Vagina (tissue), 2 donors: ENCODE measurements around the gene GSTM3. TPM values are rescaled to one million over a fixed set of nuclear protein-coding genes. Genes with fewer than 3 reads are reported as not detected.

Experiments used
- DNase-seq, 2 donors: peaks; one replicate each; pipeline ENCODE4 v3.0.0-alpha.2; 2017; ENCODE audit errors: extremely low spot score in 2 of 2
- H3K27ac ChIP-seq: fragments of 200-600 bp; sonication (generic); one replicate; pipeline ENCODE4 v1.5.1; 2019
- H3K27me3 ChIP-seq: fragments of 200-600 bp; sonication (generic); one replicate; pipeline ENCODE4 v1.5.1; 2019
- H3K36me3 ChIP-seq, 2 donors: fragments of 200-600 bp; sonication (generic); one replicate each; pipeline ENCODE4 v1.5.1; 2017 to 2019
- H3K4me1 ChIP-seq: fragments of 200-600 bp; sonication (generic); one replicate; pipeline ENCODE4 v1.5.1; 2019
- H3K4me3 ChIP-seq, 2 donors: fragments of 200-600 bp; sonication (generic); 1 replicate in 1 of 2; 2 replicates in 1 of 2; pipeline ENCODE4 v1.5.1; 2016 to 2019
- H3K9me3 ChIP-seq: fragments of 200-600 bp; sonication (generic); one replicate; pipeline ENCODE4 v1.5.1; 2019
- CTCF ChIP-seq, 3 experiments: fragments of 450-650 bp in 2 of 3; fragments of 200-600 bp in 1 of 3; sonication (generic) in 1 of 3; IDR thresholded peaks; one replicate each; pipeline ENCODE4 v1.5.1; 2017 to 2019; ENCODE audit warnings: antibody characterized with exemption in 3 of 3, mild to moderate bottlenecking in 2 of 3, moderate library complexity in 2 of 3
- POLR2A ChIP-seq, 2 donors: fragments of 450-650 bp; IDR thresholded peaks; one replicate each; pipeline ENCODE4 v1.6.1; 2017; ENCODE audit warnings: antibody characterized with exemption in 2 of 2, mild to moderate bottlenecking in 2 of 2, moderate library complexity in 2 of 2
- POLR2AphosphoS5 ChIP-seq, 2 donors: sonication (generic); formaldehyde crosslinking; IDR thresholded peaks; one replicate each; pipeline ENCODE4 v1.9.0; 2017; ENCODE audit warnings: antibody characterized with exemption in 2 of 2, mild to moderate bottlenecking in 2 of 2, low read depth in 1 of 2; ENCODE audit not compliant: insufficient read depth in 1 of 2
- intact Hi-C: fragments of 100-400 bp; cut with DNase I; formaldehyde crosslinking; loops from one replicate; pipeline ENCODE4 v1.15.1; 2023
- total RNA-seq: library from RNA; depleted of rRNA; stranded (reverse); fragments of >200 nt; gene quantifications from one replicate; pipeline ENCODE4 v1.2.3, GENCODE V29; 2016

Gene GSTM3
- total RNA-seq, 1 donor from 2014 or later: 199 TPM

GRCh38 chr1:109765483-109765815 is 24.6 kb upstream of the GSTM3 start:
- H3K36me3 ChIP-seq: no peaks in the 10 kb centered on the region
- no peak overlapping the region for H3K4me3 ChIP-seq
- no peak for TF ChIP-seq CTCF (IDR thresholded peaks at IDR 0.05)
- TF ChIP-seq POLR2AphosphoS5 (IDR thresholded peaks at IDR 0.05; ENCODE audit: insufficient read depth in 1 of 2, low read depth in 1 of 2): no peak
- no peaks in the 10 kb centered on the region for H3K9me3 ChIP-seq
- H3K27me3 ChIP-seq: no peaks in the 10 kb centered on the region
- no peak overlapping the region for H3K27ac ChIP-seq
- peaks cover 11% of the 10 kb centered on the region for H3K4me1 ChIP-seq
- no peak for DNase-seq
- intact Hi-C loops: no loop called here

- no peak for DNase-seq
- peaks cover 11% of the 10 kb centered on the region for H3K4me1 ChIP-seq
- H3K4me3 ChIP-seq: no peak overlapping the region
- intact Hi-C loops: no loop called here
- no peaks in the 10 kb centered on the region for H3K36me3 ChIP-seq
- no peaks in the 10 kb centered on the region for H3K27me3 ChIP-seq
- H3K27ac ChIP-seq: no peak overlapping the region
- TF ChIP-seq CTCF (IDR thresholded peaks at IDR 0.05) (no peak), POLR2AphosphoS5 (IDR thresholded peaks at IDR 0.05; ENCODE audit: insufficient read depth in 1 of 2, low read depth in 1 of 2) (no peak), POLR2A (IDR thresholded peaks at IDR 0.05) (no peak)
- no peaks in the 10 kb centered on the region for H3K9me3 ChIP-seq
Observed at GRCh38 chr1:109764561-109765482, 24.0 kb upstream of the GSTM3 start.

DNA sequence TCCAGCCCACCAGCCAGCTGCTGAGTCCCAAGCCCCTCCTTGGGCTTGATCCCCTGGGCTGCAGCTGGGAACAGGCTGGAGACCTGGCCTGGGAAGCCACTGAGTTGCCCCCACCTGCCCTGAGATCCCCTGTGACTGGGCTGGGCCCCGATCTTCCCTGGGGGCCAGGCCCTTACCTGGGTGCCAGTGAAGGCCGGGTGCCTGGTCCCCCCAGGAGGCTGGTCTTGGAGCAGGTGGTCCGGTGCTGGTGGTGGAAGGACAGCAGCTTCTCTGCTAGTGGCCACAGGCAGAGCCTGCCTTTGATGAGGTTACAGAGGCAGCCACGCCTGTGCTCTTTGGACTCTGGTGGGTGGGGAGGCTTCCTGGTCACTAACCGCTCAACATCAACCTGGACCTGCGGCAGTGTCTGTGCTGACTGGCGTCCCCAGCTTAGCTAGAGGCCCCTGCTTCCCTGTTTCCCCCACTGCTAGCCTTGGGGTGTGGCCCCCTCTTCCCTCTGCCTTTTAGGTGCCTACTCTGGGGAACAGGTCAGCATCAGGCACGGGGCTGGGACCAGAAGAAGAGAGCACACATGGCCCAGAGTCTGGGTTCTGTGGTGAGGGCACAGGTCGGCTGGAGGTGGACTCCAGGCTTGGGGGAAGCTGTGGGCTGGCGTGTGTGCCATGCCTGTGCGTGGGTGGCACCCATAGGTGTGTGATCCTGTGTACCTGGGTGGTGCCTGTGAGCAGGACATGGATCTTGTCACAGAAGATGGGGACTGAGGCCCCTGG is 23.0 kb upstream of the GSTM3 start, which contains the start of gene EPS8L3:
Gene EPS8L3 (minus strand): TSS at position 278 of the 770 bp plus-strand sequence. CDS start 2,174 bp downstream, outside the sequence.
- TF ChIP-seq POLR2A (IDR thresholded peaks at IDR 0.05) (no peak), POLR2AphosphoS5 (IDR thresholded peaks at IDR 0.05; ENCODE audit: insufficient read depth in 1 of 2, low read depth in 1 of 2) (no peak), CTCF (IDR thresholded peaks at IDR 0.05) (no peak)
- peak within 1 kb of the TSS; percentile 12 for H3K27ac ChIP-seq
- intact Hi-C loops: no loop called here
- no peak for DNase-seq
- peaks cover 11% of the 10 kb centered on the region for H3K4me1 ChIP-seq
- H3K36me3 ChIP-seq: no peaks in the 10 kb centered on the region
- H3K27me3 ChIP-seq: no peaks in the 10 kb centered on the region
- H3K4me3 ChIP-seq: no peak within 1 kb of the TSS
- H3K9me3 ChIP-seq: no peaks in the 10 kb centered on the region

DNA sequence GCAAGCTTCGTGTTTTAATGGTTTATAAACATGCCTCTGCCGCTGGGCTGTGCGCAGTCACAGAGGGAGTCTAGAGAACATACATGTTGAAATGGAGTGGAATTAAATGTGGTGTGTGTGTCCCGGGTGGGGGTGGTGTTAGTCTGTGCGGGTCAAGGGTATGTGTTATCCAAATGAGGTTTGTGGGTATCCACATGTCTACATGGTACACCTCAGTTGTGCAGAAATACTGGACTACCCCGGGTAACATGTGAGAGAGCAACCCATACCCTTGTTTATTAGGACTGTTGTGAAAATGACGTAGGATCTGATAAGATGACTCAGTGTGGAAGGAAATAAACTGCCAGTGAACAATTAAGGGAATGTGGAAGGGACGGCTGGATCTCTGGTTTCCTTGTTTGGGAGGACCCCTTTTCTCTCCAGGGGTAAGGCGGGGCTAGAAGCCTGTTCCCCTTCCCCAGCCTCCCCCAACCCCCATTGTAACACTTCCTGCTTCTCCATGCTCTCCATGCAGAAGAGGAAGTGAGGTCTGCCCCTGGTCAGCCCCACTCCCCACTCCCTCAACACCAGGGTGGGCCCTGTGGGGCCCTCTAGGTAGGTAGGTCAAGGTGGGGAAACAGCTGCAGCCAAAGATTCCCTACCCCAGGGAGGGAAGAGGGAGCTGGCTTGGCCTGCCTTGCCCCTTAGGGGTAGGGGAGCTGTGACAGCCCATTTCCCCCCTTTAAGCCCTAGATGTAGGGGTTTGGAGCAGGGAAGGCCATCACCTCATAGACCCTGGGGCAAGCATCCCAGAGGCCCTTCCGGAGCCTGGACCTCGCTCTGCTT is 22.2 kb upstream of the GSTM3 start:
- intact Hi-C loops: no loop called here
- DNase-seq: no peak
- TF ChIP-seq POLR2A (IDR thresholded peaks at IDR 0.05) (no peak), CTCF (IDR thresholded peaks at IDR 0.05) (no peak), POLR2AphosphoS5 (IDR thresholded peaks at IDR 0.05; ENCODE audit: insufficient read depth in 1 of 2, low read depth in 1 of 2) (no peak)
- Histone ChIP-seq H3K4me1 (peaks cover 11% of the 10 kb centered on the region), H3K9me3 (no peaks in the 10 kb centered on the region), H3K4me3 (no peak overlapping the region), H3K27me3 (no peaks in the 10 kb centered on the region), H3K36me3 (no peaks in the 10 kb centered on the region), H3K27ac (peak overlapping the region; percentile 12)
